Muscle of arm (tissue), 12 donors: ENCODE results near the gene NES. TPM values are rescaled to one million over a fixed set of nuclear protein-coding genes. Genes with fewer than 3 reads are reported as not detected.

Experiments used
- DNase-seq: peaks from one replicate; pipeline ENCODE4 v3.0.0-alpha.2; 2013
- polyA plus RNA-seq, 12 donors: library from polyadenylated mRNA; unstranded; fragments of 120-200 nt; gene quantifications; one replicate each; pipeline ENCODE4 v1.2.1, GENCODE V29; 2013; ENCODE audit not compliant: insufficient read length in 12 of 12

Gene NES
- polyA plus RNA-seq, 12 donors, result 318 to 1,186 (median 743) TPM

DNA sequence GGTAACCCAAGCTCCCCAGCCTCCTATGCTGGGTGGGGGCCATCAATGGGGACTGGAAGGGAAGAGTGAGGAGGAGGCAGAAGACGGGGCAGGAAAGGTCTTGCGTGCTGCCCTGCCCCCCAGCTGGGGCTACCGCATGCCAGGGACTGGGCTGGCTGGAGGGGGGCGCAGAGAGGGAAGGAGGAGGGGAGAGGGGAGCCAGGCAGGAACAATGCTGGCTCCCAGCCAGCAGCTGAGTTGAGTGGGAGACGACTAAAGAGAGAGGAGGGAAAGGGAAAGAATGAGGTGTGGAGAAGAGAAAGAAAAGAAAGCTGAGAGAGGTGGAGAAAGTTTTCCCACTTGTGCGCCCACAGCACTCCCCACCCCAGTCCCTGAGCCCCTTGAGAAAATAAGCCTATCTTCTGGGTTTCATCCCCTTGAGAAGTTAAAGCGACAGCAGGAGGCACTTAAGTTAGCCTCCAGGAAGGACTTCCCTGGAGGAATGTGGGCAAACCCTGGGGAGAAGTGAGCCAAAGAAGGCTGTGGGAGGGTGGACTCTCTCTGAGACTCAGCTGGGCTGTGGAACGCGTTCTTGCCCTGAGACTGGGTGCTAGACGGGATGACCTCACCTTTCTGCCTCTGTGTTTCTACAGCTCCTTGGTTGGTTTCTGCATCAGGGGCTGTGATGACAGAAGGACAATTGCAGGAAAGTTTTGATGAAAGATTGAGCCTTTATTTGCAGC is 12.9 kb upstream of the NES start:
- no peak for DNase-seq

DNA sequence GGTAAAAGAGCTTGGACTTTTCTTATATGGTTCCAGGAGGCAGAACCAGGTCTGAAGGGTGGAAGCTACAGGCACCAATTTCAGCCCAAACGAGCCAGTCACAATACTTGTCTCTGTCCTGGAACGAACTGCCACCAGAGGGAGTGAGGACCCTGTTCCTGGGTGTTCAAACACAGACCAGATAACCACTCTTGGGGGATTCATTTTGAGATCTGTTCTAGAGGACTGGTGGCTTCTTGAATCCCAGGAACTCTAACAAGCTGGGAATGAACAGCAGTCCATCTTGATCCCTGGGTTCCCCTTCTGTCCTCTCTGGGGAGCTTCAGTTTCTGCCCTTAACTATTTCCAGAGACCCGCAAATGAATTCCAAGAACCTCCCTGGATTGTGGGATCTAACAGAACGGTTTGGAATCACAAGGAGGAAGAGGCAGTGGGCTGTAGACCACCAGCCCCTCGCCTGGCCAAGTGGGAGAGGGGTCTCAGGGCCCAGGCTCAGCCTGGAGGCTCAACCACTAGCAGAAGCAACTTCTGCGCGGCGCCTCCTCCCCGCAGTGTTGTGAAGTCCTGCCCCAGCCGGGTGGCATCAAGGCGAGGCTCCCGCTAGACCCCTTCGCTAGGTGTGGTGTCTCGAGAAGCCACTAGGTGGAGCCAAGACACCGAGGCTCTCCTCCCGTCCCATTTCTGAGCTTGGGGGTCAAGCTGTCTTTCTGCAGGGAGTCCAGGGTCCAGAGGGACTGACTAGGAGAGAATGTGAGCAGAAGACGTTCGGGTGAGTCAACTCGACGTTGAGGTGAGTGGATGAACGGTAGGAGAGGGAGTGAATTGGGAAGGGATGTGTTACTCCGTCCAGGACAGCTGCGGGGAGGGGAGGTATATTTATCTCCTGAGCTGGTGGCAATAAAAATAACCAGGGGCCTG is 12.1 kb upstream of the NES start:
- peak; percentile 89 for DNase-seq

- no peak for DNase-seq
These were observed 7.1 kb upstream of the NES start for GRCh38 chr1:156684227-156684782.

DNA sequence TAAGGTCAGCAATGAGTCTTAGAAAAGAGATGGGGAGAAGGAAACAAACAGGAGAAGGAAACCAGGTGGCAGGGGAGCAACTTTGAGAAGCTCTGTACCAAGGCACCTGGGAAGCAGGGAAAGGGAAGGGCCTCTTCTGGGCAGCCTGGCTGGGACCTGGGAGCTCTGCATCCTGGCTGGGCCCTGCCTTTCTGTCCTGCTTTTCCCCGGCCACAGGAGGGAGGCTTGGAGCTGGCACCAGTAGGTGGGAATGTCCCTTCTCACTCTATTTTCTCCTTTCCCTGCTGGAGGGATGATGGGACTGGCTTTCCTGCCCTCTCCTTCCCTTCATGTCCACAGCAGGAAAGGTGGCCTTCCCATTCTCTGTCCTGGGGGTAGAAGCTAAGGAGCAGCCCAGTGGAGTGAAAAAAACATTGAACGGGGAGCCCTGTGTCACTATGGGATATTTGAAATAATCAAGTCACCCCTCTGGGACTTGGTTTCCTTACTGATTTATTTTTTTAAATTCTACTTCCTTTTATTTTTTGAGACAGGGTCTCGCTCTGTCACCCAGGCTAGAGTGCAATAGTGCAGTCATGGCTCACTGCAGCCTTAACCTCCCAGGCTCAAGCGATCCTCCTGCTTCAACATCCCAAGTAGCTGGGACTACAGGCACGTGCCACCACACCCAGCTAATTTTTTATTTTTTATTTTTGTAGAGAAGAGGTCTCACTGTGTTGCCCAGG is 5.1 kb upstream of the NES start:
- no peak for DNase-seq

- DNase-seq, result no peak
These were observed 4.2 kb upstream of the NES start for GRCh38 chr1:156681196-156681960.

DNA sequence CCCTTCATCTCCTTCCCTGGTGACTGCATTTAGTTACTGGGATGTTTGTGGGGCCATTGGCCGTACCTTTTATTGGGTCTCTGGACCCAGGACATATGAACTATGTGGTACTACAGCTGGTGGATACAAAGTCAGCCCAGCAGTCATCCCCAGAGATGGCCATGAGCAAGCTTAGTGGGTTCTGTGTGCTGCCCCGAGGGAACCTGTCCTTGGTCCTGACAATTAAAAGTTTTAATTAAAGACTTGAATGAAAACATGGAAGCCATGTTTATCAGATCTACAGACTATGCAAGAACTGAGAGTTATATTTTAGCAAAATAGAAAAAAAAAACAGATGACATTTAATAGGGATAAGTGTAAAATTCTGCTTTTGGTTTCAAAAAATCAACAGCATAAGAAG is 2.8 kb upstream of the NES start:
- no peak for DNase-seq

DNA sequence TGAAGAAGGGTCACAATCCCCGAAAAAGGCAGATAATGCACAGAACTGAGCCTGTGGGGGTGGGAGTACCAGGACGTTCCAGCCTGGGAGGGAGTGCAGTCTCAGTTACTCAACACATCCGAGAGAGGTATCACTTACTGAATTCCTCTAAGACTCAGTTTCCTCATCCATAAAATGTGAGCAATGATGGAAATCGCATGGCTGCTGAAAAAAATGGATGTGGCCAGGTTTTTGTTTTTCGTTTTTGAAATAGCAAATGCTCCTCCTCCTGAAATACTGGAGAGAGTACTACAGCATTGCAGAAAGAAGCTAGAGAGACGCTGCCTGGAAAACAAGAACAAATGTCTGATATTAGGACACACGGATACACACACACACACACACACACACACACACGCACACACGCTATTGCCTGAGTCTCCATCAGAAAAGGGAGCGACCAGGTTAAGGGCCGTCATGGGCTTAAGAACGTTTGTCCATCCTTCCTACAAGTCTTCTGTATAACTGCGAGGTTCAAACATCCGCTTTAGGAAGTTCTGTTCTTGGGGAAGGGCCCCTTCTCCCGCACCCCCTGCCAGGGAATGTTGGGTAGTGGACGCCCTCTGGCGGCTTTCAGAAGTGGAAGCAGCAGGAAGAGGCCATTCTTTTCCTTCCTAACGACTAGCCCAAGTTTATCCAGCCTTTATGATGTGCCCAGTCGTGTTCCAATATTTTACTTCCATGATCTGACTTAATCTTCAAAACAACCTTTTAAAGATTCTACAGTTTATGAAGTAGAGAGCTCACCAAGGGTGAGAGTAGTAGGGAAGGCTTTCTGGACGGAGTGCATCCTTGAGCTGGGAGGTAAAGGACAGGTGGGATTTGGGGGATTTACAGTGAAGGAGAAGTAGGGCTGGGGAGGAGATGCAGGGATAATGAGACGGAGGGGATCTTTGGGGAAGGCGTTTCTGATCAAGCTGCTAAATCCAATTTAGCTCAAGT is 699 bp upstream of the NES start:
- DNase-seq, result peak; percentile 89

GRCh38 chr1:156676114-156676819 is 940 bp downstream of the NES start:
- no peak for DNase-seq

DNA sequence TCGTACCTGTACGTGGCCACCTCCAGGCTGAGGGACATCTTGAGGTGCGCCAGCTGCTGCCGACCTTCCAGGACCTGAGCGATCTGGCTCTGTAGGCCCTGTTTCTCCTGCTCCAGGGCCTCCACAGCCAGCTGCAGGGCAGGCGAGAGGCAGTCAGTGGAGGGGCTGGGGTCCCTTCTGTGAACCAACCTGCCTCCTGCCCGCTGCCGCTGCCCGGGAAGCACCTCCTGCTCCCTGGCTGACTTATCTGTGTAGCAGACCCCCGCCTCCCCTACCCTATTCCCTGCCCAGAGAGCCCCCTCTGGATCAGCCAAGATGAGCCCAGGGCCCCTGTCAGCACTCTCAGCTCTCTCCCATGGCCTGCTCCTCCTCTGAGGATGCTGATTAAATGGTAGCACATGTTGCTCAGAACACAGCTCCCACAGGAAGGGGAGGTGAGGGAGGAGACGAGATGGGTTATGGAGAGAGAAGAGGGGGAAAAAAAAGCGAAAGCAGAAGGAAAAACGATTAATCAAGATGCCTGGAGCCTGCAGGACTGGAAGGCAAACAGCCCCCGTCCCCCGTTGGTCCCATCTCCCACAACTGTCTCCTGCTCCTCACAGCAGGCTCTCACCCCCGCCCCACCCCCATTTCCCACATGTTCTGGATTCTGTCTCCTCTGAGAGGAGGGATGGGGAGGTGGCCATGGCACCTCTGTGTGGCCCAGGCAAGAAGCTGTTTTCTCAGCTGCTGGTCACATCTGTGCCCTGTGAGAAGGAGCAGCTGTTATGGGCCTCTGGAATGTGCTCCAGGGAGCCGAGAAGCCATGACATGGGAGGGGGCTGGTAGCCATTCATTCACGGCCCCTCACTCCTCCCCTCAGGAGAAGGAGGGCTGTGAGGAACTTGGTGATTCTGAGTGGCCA is 1.7 kb downstream of the NES start:
- no peak for DNase-seq

- DNase-seq, result no peak
These were observed 3.7 kb downstream of the NES start for GRCh38 chr1:156673387-156674121.

DNA sequence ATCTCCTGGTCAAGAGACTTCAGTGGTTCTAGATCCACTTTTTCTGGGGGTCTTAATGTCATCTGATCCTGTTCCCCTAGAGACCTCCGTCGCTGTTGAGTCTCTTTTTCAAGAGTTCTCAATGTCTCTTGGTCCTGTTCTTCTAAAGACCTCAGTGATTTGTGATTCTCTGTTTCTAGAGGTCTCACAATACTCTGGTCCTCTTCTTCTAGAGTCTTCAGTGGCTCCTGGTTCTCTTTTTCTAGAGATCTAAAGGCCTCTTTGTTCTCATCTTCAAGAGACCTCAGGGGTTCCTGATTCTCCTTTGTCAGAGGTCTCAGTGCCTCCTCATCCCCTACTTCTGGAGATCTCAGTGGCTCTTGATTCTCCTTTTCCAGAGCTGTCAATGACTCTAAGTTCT is 5.4 kb downstream of the NES start:
- no peak for DNase-seq

DNA sequence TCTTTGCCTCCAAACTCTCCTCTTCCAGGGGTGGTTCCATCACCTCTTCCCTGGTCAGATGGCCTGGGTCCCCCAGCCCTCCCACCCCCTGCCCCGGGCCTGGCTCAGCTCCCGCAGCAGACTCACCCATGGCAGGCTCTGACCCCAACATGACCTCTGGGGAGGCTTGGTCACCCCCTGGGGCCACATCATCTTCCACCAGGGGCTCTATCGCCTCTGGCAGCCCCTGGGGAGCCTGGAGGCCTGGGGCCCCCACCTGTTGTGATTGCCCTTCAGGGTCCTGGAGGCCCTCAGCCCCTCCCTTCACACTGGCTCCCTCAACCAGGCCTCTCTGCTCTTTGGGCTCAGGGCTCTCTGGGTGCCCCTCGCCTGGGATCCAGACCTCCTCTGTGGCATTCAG is 6.4 kb downstream of the NES start:
- DNase-seq, result no peak

DNA sequence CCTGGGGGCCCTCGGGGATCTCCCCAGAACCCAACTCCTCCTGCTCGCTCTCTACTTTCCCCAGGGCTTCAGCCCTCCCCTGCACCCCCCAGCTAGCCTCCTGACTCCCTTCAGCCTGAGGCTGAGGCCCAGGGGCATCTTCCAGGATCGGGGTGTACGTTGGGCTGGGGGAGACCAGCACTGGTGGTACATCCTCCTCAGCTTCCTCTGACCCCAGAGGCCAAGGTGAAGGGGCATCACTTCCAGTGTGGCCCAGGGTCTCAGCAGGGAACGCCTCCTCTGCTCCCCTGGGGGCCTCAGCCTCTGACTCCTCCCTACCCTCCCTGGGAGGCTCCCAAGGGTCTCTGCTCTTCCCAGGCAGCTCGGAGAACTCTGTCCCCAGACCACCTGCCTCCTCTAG is 6.8 kb downstream of the NES start:
- DNase-seq, result no peak

DNA sequence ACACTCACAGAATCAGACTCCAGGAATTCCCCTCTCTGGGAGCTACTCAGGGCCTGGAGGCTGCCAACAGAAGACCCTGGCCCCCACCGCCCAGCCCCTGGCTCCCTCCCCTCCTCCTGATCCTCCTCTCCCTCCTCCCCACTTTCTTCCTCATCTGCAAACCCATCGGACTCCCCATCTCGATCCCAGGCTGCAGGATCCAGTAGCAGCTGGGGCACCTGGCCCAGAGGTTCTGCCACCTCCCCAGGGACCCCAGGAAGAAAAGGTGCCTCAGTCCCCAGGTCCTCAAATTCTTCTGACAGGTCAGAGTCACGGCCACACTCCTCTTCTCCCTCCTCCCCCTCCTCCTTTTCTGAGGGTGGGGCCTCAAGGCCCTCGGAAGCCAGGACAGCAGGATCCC is 7.4 kb downstream of the NES start:
- DNase-seq, result no peak

DNA sequence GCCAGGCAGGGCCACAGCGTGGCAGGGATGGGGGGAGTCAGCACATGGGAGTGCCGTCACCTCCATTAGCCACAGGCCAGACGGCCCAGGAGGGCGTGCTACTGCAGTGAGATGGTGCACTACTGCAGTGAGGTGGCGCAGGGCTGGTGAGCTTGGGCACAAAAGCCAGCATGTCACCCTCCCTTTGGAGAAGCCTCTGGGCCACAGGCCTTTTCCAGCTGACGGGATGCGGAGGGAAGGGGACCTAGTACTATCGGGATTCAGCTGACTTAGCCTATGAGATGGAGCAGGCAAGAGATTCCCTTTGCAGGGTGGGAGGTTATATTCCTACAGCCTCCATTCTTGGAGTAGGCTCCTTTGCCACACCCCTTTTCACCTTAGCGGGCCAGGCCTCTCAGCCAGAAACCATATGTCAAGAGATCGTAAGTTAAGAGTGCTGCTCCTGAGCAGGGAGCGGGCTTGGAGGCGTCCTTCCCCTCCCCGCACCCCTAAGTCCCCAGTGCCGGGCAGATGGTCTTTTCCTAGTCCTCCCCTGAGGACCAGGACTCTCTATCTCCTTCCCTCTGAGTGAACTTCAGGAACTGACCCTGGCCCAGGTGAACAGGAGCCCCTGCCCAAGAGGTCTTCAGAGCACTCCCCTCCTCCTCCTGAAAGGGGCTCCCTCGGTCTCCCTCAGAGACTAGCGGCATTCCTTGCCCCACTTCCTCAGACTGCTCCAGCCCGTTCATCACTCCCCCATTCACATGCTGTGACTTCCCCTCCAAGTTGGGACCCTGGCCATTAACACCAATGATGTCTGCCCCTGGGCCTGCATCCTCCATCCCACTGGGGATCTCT is 8.2 kb downstream of the NES start:
- DNase-seq, result no peak

DNA sequence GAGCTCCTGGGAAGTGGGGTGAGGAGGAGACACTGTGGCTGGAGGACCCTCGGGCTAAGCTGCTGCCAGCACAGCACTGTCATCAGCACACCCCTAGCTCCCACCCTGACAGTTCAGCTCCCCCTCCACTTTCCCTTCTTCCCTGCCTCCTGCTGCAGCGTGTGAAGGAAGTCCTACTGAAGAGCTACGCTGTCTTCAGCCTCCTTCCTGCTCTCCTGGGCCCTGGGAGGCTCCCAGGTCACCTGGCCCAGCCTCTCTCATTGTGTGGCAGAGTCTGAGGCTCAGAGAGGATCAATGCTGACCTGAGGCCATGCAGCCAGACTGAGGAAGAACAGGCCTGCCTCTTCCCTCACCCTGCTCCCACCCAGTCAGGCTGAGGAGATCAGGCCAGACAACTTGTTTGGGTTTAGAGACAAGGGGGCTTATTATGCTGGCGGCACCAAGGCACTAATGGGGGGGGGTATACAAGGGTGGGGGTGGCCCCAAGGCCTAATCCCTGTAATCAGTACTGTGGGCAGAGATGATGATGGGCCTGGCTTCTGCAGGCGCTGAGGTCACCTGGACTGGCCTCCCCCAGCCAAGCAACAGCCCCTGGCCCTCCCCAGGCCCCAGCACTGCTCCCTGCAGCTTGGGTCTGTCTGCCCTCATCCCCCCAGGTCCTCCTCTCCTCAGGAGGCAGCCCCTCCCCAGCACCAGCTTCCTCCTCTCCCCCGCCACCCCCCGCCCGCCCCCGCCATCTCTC is 9.1 kb downstream of the NES start:
- DNase-seq, result no peak
